Endothelial cell (in vitro differentiated cells): ENCODE data around the gene KCNK15. TPM values are rescaled to one million over a fixed set of nuclear protein-coding genes. Genes with fewer than 3 reads are reported as not detected.

Source experiments
- DNase-seq: peaks from one replicate; pipeline ENCODE4 v3.0.0; 2021; ENCODE audit warnings: low spot score
- H3K27ac Mint-ChIP-seq: one replicate; pipeline ENCODE4 v1.8.0; 2021; ENCODE audit warnings: mixed read lengths, inconsistent platforms; ENCODE audit not compliant: unreplicated experiment
- H3K27me3 Mint-ChIP-seq: one replicate; pipeline ENCODE4 v1.8.0; 2021; ENCODE audit warnings: mild to moderate bottlenecking, moderate library complexity, mixed read lengths, inconsistent platforms; ENCODE audit not compliant: unreplicated experiment
- H3K36me3 Mint-ChIP-seq: one replicate; pipeline ENCODE4 v1.8.0; 2021; ENCODE audit warnings: mild to moderate bottlenecking, low read depth, mixed read lengths, inconsistent platforms; ENCODE audit not compliant: unreplicated experiment
- H3K4me1 Mint-ChIP-seq: one replicate; pipeline ENCODE4 v1.8.0; 2021; ENCODE audit warnings: mild to moderate bottlenecking, mixed read lengths, inconsistent platforms; ENCODE audit not compliant: unreplicated experiment
- H3K4me3 Mint-ChIP-seq: one replicate; pipeline ENCODE4 v1.8.0; 2021; ENCODE audit warnings: mild to moderate bottlenecking, mixed read lengths, inconsistent platforms; ENCODE audit not compliant: unreplicated experiment
- H3K9me3 Mint-ChIP-seq: one replicate; pipeline ENCODE4 v1.8.0; 2021; ENCODE audit warnings: mixed read lengths, inconsistent platforms; ENCODE audit not compliant: unreplicated experiment
- total RNA-seq: library from RNA; stranded (reverse); fragmentation: NEBNext Ultra II Directional; extraction: Animal tissue kit (Norgen Biotek cat#: 25700); gene quantifications from one replicate; pipeline ENCODE4 v1.2.1, GENCODE V29; 2021; ENCODE audit not compliant: unreplicated experiment
- TF ChIP-seq, protein P1 (sequence below): fragments of 200-600 bp; sonication (generic); IDR thresholded peaks from one replicate; pipeline ENCODE4 v1.5.0; 2021; ENCODE audit warnings: antibody characterized with exemption; ENCODE audit not compliant: unreplicated experiment

Gene KCNK15
- total RNA-seq, 1 donor from 2014 or later = not detected

DNA sequence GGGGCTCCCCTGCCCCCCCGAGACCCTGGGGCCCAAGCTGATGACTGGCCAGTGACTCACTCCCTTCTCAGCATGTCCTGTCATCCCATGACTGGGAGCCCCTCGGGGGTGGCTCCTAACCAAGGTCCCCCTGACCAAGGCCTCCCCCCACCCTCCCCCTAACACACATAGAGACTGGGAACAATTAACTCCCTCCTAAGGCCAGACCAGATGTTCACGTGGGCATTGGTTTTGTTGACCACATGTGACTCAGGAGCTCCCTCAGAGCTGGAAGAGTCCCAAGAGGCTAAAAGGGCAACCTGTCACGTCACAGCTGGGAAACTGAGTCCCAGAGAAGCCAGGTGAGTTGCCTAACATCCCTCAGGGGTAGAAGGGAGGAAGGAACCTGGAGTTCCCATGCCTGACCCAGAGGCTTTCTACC lies 41.1 kb upstream of the KCNK15 start:
- no peak overlapping the region for H3K4me3 Mint-ChIP-seq
- H3K9me3 Mint-ChIP-seq = no peaks in the 10 kb centered on the region
- TF ChIP-seq, protein P1, sequence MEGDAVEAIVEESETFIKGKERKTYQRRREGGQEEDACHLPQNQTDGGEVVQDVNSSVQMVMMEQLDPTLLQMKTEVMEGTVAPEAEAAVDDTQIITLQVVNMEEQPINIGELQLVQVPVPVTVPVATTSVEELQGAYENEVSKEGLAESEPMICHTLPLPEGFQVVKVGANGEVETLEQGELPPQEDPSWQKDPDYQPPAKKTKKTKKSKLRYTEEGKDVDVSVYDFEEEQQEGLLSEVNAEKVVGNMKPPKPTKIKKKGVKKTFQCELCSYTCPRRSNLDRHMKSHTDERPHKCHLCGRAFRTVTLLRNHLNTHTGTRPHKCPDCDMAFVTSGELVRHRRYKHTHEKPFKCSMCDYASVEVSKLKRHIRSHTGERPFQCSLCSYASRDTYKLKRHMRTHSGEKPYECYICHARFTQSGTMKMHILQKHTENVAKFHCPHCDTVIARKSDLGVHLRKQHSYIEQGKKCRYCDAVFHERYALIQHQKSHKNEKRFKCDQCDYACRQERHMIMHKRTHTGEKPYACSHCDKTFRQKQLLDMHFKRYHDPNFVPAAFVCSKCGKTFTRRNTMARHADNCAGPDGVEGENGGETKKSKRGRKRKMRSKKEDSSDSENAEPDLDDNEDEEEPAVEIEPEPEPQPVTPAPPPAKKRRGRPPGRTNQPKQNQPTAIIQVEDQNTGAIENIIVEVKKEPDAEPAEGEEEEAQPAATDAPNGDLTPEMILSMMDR = no peak
- H3K27me3 Mint-ChIP-seq = no peaks in the 10 kb centered on the region
- H3K27ac Mint-ChIP-seq = no peak overlapping the region
- H3K4me1 Mint-ChIP-seq = no peaks in the 10 kb centered on the region
- H3K36me3 Mint-ChIP-seq = peaks cover 6% of the 10 kb centered on the region
- DNase-seq = no peak

DNA sequence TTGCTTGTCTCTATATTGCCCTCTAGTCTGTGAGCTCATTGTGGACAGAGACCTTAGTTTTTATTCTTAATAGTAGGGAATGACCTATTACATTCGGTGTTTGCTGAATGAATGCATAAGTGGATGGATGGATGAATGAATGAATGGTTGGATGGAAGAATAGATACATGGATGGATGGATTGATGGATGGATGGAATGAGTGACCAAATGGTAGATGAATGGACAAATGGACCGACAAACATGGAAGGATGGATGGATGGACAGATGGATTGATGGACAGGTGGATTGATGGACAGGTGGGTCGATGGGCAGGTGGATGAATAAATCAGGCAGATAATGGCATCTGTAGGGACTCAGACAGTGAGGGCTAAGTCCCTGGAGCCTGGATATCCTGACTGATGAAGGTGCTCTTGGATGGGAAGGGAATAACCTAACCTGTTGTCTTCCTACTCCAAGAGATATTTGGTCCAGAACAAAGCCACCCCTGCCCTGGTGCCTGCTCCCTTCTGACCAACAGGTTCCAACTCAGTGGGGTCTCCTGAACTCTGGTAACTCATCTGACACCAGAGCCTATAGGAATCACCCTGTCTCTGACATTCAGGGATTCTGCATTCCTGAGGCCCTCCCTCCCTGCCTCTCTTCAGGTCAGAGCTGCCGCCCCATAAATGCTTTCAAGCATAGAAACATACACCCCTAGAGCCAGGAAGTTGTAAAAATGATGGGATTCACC lies 40.1 kb upstream of the KCNK15 start:
- Mint-ChIP-seq H3K9me3 (no peaks in the 10 kb centered on the region), H3K27me3 (no peaks in the 10 kb centered on the region), H3K4me3 (no peak overlapping the region), H3K36me3 (peaks cover 6% of the 10 kb centered on the region), H3K27ac (peak overlapping the region; percentile 3), H3K4me1 (no peaks in the 10 kb centered on the region)
- no peak for DNase-seq
- TF ChIP-seq, protein P1 = no peak

DNA sequence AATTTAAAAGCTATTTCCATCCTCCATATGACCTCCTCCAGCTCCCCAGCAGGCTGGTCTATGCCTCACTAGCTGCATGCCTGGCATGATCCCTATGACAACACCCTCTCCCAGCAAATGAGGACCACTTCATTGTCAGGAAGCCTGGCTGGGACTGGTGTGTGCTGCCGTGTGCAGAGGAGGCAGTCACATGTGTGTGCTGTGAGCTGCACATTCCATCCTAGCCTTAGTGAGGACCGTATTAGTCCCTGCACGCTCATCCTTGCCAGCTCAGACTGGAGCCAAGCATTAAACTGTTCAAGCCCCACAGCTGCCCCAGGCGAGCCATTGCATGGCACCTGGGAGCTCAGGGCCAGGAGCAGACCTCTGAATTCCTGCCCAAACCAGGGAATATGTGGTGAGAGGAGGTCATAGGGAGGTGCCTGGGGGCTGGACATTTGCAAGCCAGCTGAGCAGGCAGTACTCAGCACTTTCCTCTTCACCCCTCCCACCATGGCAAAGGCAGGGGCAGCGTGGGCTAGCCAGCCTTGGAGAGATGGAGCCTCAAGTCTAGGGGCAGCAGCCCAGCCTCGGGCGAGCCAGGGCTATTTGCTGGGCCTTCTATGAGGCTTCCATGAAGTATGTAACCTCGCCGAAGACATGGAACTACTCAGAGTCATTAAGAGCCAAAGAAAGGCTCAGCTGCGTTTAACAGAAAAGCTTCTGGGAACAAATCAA lies 39.2 kb upstream of the KCNK15 start:
- Mint-ChIP-seq H3K4me3 (no peak overlapping the region), H3K27me3 (no peaks in the 10 kb centered on the region), H3K4me1 (no peaks in the 10 kb centered on the region), H3K9me3 (no peaks in the 10 kb centered on the region), H3K27ac (no peak overlapping the region), H3K36me3 (peaks cover 6% of the 10 kb centered on the region)
- DNase-seq = no peak
- TF ChIP-seq, protein P1 = no peak

GRCh38 chr20:44707018-44707579 lies 38.6 kb upstream of the KCNK15 start:
- Mint-ChIP-seq H3K4me1 (no peaks in the 10 kb centered on the region), H3K27ac (no peak overlapping the region), H3K27me3 (peaks cover 2% of the 10 kb centered on the region)

More at GRCh38 chr20:44707018-44707579, 38.6 kb upstream of the KCNK15 start:
- TF ChIP-seq, protein P1 = no peak
- DNase-seq = no peak
- Mint-ChIP-seq H3K36me3 (peaks cover 6% of the 10 kb centered on the region), H3K9me3 (no peaks in the 10 kb centered on the region), H3K4me3 (no peak overlapping the region)
